Endothelial cell of hepatic sinusoid (primary cell): ENCODE data around the gene FDPS.
"Not testable (repeated sequence)": the region's sequence is repeated elsewhere in the genome, so short reads cannot be mapped to it uniquely, and the experiment has no call there.

ENCODE experiments used
- in situ Hi-C: cut with HindIII; loops from 2 replicates; pipeline ENCODE4 v1.10.0; 2017; ENCODE audit warnings: low sequenced_read_pairs

FDPS gene

DNA sequence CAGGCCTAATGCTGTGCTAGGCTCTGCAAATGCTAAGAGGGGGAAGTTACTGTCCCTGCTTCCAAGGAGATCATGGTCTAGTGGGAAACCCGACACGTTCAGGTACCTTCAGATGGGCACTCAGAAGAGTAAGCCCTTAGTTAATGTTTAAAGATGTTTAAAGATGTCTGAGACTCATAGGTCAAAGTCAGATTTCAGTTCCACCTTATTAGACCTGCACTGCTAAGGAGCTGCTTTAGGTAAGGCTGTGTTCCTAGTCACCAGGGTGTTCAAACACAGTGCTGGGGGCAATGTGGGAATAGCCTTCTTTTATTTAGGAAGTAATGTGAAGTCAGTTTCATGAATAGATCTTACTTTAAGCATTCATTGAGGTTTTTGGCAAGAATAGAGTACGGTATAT, 8.3 kb downstream of the FDPS start:
- in situ Hi-C loops, result loop anchor here (10.0 kb wide), 1 partner anchor 338 kb away; no protein-coding TSS in a partner anchor

GRCh38 chr1:155318082-155318481, 9.4 kb downstream of the FDPS start:
- in situ Hi-C loops, result loop anchor here (10.0 kb wide), 1 partner anchor 337 kb away; no protein-coding TSS in a partner anchor

- in situ Hi-C loops, result loop anchor here (10.0 kb wide), 1 partner anchor 335 kb away; no protein-coding TSS in a partner anchor
These were observed 10.9 kb downstream of the FDPS start for GRCh38 chr1:155319536-155319935.

- in situ Hi-C loops, result no loop called here
These were observed 11.6 kb downstream of the FDPS start for GRCh38 chr1:155320252-155320651.

DNA sequence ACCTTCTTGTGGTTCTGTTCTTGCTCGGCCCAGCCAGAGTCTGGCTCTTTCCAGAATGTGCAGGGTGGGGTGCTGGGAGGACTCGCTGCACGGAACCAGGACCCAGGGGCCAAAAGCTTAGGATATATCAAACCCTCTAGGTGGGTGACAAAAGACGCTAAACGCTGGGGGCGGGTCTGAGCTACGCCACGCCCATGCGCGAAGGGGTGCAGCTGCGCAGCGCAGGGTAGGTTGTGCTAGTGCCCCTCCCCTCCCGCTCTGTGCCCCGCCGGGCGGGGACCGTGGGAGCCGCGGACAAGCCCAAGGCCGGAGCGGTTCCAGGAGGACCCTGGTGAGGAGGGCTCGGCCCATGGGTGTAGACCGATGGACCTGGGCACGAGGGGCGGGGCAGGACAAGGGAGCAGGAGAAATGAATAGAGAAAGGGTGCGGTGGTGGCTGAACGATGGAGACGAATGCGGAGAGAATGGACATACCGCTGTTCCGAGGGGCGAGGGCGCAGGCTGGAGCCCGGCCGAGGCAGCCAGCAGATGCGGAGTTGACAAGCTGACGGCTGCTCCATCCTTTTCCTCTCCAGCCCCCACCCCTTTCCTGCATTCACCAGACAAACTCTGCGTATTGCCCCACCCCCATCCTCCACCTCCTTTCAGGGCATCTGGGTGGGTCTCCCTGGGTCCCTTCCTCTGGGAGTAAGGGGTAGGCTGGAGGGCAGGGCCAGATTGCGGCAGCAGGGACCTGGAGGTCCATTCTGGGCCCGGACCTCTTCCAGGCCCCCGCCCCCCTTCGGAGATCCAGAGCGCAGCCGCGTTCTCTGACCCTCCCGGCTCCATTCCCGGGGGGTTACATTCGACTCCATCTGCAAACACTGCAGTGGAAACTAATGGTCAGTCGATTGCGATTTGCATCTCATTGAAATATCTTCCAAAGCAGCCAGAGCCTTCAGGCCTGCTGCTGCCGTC, 12.3 kb downstream of the FDPS start, which contains the start of gene RUSC1:
Gene RUSC1 (plus strand): TSS at position 234 of the 957 bp plus-strand sequence. CDS start 880 bp downstream, outside the sequence.
- in situ Hi-C loops, result no loop called here

DNA sequence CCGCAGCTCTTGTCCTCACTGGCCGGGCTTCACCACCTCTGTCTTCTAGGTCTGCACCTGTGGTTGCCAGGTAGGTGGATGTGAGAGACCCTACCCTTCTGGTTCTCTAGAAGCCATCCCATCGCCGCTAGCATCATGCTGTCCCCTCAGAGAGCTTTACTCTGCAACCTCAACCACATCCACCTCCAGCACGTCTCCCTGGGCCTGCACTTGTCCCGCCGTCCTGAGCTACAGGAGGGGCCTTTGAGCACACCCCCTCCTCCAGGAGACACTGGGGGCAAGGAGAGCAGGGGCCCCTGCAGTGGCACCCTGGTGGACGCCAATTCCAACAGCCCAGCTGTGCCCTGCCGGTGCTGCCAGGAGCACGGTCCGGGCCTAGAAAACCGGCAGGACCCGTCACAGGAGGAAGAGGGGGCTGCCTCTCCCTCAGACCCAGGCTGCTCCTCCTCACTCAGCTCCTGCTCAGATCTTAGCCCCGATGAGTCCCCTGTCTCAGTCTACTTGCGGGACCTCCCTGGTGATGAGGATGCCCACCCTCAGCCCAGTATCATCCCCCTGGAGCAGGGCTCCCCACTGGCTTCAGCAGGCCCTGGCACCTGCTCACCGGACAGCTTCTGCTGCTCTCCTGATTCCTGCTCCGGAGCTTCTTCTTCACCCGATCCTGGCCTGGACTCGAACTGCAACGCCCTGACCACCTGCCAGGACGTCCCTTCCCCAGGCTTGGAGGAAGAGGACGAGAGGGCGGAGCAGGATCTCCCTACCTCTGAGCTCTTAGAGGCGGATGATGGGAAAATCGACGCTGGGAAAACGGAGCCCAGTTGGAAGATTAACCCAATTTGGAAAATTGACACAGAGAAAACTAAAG, 13.2 kb downstream of the FDPS start:
- in situ Hi-C loops, result no loop called here

DNA sequence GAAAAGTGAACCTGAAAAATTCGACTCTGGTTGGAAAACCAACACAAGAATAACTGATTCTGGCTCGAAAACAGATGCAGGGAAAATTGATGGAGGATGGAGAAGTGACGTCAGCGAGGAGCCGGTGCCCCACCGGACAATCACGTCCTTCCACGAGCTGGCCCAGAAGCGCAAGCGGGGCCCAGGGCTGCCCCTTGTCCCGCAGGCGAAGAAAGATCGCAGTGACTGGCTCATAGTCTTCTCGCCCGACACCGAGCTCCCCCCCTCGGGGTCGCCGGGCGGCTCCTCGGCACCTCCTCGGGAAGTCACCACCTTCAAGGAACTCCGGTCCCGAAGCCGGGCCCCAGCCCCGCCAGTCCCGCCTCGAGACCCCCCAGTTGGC, 13.9 kb downstream of the FDPS start:
- in situ Hi-C loops, result no loop called here

DNA sequence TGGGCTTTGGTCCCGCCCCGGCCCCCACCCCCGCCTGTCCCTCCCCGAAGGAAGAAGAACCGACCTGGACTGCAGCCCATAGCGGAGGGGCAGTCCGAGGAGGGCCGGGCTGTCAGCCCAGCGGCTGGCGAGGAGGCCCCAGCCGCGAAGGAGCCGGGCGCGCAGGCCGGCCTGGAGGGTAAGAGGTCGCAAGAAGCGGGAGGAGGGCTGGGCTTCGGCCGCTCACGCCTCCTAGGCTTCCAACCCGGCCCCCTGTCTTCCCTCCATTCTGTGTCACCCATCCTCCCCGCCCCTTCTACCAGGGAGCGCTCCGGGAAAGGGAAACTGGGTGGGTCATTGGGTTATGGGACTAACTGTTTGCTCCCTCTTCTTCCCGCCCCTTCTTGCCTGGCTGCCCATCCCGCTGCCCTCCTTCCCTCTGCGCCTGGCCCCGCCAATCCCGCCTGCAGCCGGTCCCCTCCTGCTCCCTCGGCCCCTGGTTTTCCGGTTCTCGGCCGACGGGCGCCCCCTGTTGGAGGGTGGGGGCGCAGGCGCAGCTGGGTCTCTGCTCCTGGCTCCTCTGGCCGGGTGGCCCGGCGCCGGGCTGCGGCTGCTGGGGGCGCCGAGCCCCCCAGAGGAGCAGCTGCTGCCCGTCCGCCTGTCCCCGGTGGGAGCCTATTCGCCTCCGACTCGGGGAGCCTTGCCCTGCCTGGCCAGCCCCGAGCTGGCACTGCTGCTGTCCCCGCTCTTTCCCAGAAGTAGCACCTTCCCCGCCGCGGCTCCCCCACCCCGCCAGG, 14.5 kb downstream of the FDPS start:
- in situ Hi-C loops, result no loop called here

DNA sequence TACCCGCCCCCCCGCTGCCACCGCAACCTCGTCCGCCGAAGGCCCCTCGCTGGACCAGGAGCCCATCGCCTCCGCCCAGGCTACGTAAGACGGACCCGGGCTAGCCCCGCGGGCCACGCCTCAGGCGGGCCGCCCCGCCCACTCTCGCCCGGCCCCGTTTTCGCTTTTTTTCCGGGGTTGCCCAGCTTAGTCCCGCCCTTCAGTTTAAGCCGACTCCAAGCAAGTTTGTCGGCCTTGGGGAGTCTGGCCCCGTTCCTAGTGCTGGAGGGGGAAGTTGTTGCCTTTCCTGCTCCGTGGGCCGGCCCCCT, 15.0 kb downstream of the FDPS start:
- in situ Hi-C loops, result no loop called here

DNA sequence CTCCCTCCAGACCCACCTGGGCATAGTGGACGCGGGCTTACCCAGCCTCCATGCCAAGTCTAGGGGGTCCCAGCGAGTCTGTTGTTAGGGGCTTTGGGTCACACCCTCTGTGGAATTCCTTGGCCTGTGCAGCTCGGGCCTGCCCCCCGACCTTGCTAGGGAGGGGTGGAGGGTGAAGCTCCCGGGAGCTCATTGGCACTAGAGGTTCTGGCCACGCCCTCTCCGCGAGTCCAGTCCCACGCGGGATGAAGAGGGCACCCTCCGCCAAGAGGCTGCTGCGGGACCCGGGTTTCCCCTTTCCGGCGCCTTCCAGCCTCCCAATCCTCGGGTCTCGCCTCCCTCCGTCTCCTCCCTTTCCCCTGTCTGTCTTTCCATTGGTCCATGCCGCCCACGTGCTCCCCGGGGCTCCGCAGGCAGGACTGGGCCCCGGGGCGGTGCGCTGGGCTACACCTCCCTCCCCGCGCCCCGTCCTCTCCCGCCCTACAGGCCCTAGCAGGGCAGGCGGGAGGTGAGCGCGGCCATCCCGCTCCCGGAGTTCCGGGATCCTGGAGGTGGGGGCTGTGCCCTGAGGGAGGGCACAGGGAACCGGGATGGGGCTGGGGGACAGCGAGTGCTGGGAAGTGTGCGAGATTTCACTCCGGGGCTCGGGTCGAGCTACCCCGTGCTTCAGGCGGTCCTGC, 15.5 kb downstream of the FDPS start:
- in situ Hi-C loops, result no loop called here

DNA sequence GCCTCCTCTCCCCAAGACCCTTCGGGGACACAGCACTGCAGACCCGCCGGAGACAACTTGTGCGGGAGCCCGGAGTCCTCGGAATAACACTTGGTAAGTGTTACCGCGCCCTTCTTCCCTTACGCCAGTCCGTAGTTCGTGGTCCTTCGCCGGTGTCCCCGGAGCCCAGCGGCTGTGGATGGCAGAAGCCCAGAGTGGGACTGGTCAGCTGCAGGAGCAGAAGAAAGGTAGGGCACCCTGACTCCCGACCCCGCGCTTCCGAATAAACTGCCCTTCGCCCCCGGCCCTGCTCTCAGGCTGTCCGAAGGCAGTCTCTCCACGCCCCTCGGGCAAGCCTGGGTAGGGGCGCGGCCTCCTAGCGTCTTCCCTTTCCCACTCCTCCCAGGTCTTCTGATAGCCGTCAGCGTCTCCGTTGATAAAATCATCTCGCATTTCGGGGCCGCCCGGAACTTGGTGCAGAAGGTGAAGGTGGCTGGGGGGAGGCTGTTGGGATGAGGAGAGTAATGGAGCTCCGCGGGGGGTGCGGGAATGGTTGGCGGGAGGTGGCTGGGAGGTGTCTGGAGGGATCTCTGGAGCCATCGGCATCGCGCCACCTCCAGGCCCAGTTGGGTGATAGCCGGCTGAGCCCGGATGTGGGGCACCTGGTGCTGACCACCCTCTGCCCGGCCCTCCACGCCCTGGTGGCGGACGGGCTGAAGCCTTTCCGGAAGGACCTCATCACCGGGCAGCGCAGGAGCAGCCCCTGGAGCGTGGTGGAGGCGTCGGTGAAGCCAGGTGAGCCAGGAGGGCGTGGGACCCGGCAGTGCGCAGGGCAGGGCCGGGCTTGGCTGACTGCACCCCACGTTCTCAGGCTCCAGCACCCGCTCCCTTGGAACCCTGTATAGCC, 16.3 kb downstream of the FDPS start:
- in situ Hi-C loops, result no loop called here

DNA sequence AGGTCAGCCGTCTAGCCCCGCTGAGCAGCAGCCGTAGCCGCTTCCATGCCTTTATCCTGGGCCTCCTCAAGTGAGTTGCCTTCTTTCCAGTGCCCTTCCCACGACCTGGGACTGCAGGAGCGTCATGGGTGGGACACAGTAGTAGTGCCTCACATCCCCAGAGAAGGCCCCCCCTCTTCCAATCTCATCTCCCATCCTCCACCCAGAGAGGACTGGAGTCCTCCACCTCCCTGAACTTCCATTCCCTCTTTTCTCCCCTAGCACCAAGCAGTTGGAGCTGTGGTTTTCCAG, 16.9 kb downstream of the FDPS start:
- in situ Hi-C loops, result no loop called here

- in situ Hi-C loops, result no loop called here
These were observed 17.4 kb downstream of the FDPS start for GRCh38 chr1:155326020-155326526.

- in situ Hi-C loops, result no loop called here
These were observed 18.0 kb downstream of the FDPS start for GRCh38 chr1:155326631-155327037.

DNA sequence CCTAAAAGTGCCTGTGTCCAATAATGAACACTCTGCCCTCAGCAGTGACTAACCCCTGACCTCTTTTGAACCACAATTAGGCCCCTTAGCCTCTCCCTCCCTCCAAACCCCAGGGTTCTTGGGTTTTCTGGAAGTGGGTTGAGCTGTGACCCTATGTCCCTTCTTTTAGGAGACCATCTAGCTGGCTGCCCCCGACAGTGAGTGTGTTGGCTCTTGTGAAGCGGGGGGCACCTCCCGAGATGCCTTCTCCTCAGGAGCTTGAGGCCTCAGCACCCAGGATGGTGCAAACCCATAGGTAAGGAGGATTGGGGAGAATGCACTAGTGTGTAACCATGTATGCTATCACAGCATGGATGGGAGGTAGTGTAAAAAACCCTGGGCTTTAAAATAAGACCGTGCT, 19.3 kb downstream of the FDPS start:
- in situ Hi-C loops, result no loop called here

GRCh38 chr1:155328856-155329255, 20.2 kb downstream of the FDPS start:
- in situ Hi-C loops, result not testable (repeated sequence)

DNA sequence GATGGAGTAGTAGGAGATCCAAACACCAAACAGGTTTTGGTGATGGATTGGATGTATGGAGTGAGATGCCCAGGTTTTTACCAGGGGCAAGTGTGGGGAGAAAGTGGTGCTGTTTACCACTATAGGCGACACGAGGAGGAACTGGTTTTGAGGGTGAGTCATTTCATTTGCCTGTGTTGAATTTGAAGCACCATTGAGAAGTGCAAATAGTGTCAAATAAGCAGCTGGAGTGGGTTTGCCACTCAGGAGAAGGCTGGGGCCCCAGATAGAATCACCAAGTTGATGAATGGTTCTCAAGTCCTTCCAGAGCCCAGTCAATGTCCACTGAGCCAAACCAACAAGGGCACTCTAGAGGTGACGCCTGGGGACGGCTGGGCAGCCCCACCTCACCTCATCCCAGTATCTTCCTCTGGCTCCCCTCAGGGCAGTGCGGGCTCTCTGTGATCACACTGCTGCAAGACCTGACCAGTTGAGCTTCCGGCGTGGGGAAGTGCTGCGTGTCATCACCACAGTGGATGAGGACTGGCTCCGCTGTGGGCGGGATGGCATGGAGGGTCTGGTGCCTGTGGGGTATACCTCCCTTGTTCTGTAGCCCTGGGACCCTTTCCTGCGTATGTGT, 21.4 kb downstream of the FDPS start:
- in situ Hi-C loops, result no loop called here

DNA sequence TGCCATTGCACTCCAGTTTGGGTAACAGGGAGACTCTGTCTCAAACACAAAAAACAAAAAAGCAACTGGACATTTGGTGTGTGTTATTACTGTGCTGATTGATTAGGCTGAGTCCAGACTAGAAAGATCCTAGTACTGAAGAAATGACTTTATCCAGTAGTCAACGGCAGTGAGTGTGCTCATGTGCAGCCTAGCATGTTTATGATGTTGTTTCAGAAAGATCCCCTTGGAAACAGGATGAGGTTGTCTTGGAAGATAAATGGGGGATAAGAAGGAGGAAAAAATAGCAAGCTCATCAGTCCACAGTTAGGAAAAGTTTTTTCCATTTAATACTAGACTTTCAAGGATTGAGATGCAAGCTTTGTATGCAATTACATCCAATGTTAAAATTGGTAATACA, 26.3 kb downstream of the FDPS start:
- in situ Hi-C loops, result loop anchor here (5.0 kb wide), 1 partner anchor 63 kb away; the partner anchor contains the start of gene CLK2
